GM21717 (cell line): Measurements from ENCODE around the gene CECR2.
"Not testable (repeated sequence)": the region's sequence is repeated elsewhere in the genome, so short reads cannot be mapped to it uniquely, and the experiment has no call there.

Experiments
- ATAC-seq: cut with Tn5 transposase; IDR thresholded peaks from one replicate; pipeline ENCODE4 v1.9.1; 2021; ENCODE audit warnings: mild to moderate bottlenecking, moderate library complexity; ENCODE audit not compliant: unreplicated experiment

The CECR2 gene

DNA sequence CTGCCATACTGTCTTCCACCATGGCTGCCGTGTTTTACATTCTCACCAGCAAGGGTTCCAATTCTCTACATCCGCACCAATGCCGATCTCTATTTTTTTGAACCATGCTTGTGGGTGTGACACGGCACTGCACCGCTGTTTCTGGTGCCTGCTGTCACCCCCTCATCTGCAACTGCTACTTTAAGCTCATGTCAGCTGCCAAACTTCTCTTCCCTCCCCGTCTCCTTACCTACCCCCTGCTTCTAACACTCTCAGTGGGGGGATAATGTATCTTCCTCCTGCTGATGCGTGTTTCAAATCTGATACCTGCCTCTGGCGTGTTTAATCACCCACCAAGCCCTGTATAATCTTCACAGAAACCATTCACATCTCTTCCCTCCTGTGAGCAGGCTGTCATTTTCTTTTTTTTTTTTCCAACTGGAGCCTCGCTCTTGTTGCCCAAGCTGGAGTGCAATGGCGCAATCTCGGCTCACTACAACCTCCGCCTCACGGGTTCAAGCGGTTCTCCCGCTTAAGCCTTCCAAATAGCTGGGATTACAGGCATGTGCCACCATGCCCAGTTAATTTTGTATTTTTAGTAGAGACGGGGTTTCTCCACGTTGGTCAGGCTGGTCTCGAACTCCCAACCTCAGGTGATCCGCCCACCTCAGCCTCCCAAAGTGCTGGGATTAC is 196.9 kb downstream of the CECR2 start:
- ATAC-seq: not testable (repeated sequence)

DNA sequence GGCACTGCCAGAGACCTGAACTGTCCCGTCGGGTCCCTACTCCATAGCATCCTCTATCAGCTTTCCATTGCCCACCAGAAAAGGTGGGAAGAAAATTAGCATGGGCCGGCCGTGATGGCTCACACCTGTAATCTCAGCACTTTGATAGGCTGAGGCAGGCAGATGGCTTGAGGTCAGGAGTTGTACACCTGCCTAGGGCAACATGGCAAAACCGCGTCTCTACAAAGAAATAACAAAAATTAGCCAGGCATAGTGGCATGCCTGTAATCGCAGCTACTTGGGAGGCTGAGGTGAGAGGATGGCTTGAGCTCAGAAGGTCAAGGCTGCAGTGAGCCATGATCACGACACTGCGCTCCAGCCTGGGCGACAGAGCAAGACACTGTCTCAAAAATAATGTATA is 197.5 kb downstream of the CECR2 start:
- no peak for ATAC-seq

DNA sequence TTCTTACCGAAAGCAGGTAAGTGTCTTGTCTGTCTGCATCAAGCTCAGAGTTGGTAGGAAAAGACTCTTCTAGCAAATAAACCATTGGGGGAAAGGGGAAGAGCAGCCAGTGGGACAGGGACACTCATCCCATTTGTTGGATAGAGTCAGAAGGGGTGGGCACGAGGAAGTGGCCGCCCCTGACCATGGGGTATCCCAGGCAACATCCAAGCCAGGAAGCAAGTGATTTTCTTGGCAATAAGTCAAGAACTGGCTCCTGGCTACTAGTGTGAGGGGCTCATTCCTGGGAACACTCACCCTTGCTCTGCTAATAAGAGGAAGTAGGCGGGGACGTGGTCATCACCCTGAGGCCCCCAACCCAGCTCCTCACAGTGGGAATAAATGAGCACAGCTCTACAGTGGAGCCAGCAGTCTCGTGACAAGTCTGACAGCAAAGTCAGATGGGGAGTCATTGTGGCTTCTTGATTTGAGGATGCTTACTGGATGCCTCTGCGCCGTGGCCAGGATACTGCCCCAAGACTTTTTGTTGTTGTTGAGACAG is 200.8 kb downstream of the CECR2 start:
- ATAC-seq: no peak

DNA sequence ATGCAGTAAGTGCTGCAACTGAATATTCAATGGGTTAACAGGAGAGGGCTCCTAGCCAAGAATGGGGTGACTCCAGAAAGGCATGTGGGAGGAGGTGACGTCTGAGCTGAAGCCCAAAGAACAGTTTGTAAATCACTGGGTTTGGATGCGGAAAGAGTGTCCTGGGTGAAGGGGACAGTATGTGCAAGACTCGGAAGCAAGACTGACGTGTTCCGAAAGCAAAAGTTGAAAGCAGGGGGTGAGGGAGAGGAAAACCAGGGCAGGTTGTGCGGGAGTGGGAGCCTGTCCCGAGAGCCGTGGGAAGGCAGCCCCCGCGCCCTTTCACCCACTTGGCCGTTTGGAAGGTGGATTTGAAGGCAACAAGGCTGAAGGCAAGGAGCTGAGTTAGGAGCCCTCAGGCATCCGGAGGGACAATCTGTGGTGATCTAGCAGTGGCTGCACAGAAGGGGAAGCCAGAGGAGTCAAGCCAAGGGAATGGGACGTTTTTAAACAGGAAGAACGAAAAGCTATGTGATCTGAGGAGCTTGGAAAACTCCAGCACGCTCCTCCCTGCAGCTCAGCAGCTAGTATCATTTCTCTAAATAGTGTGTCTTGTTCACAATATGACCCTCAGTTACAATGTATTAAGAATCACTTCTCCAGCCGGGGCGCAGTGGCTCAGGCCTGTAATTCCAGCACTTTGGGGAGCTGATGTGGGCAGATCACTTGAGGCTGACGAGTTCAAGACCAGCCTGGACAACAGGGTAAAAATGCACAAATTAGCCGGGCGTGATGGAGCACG is 201.8 kb downstream of the CECR2 start:
- no peak for ATAC-seq

DNA sequence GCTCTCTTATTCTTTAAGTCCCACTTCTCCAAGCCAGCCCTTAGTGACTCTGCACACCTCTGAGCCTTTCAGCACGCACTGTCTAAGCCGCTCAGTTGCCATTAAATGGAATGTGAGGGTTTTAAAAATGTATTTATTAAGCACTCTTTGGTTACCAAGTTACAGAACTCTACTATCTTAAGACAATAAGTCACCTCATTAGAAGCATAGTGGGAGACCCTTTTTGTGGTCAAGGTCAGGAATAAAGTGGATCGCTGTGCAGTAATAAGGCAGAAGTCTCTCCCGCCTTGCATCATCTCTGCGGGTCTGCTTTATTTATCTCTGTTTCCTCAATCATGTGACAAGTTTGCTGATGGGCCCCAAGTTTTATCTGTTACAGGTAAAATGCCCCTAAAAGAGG is 205.9 kb downstream of the CECR2 start:
- no peak for ATAC-seq

DNA sequence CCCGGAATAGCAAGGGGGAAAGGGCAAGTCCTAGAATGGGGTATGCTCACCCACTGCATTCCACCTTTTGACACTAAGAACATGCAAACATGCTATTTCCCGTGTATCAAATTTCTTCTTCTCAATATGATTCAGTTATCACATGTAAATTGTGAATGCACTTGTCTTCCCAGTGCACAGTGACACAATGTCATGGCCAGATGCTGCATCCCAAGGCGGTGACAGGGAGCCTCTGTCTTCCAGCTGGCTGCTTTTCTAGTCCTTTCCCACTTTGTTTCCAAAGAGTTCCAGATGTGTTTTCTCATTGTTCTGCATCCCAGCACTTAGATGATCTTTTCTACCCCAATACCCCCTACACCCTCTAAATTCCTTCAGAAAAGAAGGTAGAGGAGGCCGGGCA is 206.4 kb downstream of the CECR2 start:
- ATAC-seq: no peak

DNA sequence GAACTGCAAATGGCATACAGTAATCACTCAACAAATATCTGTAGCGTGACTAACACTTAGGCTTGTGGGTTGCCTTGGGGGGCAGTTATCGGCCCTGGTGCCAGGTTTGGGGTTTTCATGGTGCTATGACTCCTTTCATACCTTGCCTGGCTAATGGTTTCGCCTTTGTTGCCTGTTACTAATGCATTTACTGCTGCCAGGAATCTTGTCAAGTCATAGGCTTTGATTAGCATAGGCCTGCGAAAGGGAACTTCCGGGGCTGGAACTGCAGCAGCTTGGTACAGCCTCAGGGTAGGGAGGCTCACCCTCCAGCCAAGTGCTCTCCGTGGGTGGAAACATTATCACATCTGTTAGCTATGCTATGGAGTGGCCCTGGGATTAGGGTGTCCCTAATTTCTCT is 207.2 kb downstream of the CECR2 start:
- ATAC-seq: no peak

DNA sequence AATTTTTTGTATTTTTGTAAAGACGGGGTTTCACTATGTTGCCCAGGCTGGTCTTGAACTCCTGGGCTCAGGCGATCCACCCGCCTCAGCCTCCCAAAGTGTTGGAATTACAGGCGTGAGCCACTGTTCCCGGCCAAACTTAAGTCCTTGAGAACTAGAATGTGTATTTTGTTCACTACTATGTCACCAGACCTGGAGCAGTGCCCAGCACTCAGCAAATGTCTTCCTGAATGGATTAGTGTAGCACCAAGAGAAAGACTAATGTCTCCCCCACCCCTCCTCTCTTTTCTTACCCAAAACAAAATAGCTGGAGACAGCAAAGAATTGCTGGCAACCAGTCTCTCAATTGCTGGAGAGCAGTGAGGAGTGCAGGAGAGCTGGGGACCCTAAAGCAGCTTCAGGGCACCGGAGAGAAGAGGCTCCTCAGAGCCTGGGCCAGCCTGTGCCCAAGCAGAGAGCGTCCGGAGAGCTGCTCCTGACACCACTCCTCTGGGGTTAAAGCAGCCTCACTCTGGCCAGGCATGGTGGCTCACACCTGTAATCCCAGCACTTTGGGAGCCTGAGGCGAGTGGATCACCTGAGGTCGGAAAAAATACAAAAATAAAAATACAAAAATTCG is 209.0 kb downstream of the CECR2 start:
- ATAC-seq: no peak

DNA sequence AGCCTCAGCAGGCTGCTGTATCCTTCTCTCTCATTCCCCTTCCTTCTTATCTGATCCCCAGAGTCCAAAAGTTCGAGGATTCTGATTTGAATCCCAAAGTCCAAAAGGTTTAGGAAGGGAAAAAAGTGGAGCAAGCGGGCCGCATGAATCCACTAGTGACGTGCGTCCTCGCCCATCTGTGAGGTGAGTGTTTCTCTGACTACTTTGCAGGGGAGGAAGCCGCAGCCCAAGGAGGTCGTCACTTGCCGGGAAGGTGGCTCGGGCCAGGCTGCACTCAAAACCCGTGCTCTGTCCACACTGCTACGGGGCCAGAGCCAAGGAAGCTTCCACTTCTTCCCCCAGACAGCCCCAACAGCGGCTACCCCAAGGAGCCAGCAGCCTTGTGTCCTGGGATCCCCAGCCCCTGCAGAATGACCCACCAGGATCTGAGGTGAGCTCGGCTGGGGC is 210.3 kb downstream of the CECR2 start:
- ATAC-seq: no peak

DNA sequence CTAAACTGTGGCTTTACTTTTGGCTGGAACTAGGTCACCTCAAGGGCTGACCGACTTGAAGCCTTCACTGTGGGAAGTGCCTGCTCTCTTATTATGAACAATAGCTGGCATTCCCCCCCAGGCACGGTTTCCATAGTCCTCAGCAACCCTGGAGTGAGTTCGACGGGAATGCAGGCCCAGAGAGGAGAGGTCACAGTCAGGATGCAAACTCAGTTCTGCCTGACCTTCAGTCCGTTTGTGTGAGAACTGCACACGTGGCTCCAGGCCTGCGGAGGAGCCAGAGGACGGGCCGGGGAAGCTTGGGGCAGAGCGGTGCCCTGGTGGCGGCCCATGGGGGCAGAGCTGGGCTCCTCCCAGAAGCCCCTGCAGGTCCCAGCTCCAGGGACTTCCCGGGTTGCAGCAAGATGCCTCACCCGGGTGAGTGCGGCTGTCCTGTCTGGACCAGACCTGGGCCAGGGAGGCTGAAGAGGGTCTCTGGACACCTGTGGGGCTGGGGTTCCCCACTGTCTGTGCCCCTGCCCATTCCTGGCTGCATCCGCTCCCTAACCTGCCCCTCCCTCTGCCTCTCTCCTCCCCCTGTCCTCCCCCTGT is 211.3 kb downstream of the CECR2 start:
- ATAC-seq: no peak

DNA sequence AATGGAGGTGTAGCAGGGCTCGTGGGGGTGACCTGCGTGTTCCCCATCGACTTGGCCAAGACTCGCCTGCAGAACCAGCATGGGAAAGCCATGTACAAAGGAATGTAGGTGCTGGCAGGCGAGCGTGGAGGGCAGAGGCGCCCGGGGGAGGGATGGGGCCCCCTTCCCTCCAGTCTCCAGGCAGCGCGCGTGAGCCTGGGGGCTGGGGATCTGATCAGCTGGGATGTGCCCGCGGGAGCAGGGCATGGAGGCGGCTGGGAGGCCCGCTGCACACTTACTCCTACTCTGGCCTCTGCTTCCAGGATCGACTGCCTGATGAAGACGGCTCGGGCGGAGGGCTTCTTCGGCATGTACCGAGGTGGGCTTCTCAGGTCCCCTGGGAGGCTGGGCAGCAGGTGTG is 211.8 kb downstream of the CECR2 start:
- ATAC-seq: no peak

DNA sequence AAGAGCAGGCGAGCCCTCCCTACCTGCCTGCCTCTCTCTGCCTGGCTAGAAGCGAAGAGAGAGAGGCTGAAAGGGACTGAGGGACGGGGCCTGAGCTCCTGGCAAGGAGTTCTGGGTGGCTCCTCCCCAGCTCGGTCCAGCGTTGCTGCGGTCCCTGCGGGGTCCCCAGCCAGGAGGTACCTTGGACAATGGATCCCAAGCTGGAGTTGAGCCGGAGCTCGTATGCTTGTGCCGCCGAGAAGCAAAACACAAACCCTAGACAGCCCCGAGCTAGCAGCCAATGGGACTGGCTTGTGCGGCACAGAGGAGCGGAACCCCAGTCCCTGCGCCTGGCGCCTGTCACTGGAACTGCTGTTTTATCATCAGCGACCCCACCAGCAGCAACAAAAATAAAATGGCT is 212.4 kb downstream of the CECR2 start:
- no peak for ATAC-seq

DNA sequence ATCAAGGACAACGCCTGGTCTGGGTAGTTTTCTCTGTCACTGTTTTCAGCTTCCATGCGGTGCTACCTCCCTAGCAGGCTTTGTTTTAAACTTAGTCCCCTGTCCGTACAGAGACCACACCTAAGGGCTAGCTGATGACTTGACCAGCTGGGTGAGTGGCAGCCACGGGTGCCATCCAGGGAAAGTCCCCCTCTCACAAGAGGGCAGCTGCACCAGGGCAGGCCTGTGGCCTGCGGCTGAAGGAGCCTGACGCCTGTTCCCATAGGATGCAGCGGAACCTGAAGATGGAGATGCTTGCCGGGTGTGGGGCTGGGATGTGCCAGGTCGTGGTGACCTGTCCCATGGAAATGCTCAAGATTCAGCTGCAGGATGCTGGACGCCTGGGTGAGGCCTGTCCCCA is 213.9 kb downstream of the CECR2 start:
- ATAC-seq: no peak

DNA sequence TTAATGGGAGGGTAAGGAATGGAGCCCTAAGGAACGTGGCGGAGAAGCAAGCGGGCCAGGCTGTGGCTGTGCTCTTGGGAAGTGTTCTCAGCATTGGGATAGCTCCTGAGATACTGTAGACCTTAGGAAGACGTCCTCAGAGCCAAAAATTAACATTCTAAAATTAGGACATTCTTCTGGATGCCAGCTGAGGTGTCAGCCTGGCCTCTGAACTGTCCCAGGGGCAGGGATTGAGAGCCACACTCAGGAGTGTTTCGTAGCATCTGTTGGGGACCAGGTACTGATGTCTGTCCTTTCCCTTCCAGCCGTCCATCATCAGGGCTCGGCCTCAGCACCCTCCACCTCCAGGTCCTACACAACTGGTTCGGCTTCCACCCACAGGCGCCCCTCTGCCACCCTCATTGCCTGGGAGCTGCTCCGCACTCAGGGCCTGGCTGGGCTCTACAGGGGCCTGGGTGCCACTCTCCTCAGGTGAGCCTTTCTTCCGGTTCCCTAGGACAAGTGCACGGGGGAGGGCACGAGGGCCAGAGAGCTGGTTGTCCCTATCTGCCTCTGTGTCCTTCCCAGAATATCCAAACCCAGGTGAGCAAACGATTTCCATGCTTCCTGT is 217.7 kb downstream of the CECR2 start:
- ATAC-seq: no peak

DNA sequence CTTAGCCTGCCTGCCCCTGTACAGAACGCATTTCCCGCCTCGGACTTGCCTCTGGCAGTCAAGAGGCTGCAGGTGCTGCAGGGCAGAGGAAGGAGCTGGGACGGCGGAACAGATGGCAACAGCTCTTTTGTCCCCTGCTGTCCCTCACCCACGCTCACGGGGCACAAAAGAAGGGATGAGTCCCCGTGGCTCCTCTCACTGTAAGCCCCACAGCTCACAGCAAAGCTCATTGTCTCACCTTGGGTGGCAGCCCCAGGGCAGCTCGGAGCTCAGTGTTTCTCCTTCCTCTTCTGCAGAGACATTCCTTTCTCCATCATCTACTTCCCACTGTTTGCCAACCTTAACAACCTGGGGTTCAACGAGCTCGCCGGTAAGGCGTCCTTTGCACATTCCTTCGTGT is 218.4 kb downstream of the CECR2 start:
- no peak for ATAC-seq

DNA sequence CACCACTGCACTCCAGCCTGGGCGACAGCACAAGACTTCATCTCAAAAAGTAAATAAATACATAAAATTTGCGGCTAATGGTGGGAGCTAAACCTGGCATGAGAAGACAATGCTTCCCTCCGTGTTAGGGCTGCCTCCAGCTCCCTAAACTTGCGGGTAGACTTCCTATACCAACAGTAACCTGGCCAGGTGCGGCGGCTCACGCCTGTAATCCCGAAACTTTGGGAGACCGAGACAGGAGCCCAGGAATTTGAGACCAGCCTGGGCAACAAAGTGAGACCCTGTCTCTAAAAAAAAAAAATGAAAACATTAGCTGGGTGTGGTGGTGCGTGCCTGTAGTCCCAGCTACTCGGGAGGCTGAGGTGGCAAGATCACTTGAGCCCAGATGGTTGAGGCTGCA is 219.3 kb downstream of the CECR2 start:
- no peak for ATAC-seq

DNA sequence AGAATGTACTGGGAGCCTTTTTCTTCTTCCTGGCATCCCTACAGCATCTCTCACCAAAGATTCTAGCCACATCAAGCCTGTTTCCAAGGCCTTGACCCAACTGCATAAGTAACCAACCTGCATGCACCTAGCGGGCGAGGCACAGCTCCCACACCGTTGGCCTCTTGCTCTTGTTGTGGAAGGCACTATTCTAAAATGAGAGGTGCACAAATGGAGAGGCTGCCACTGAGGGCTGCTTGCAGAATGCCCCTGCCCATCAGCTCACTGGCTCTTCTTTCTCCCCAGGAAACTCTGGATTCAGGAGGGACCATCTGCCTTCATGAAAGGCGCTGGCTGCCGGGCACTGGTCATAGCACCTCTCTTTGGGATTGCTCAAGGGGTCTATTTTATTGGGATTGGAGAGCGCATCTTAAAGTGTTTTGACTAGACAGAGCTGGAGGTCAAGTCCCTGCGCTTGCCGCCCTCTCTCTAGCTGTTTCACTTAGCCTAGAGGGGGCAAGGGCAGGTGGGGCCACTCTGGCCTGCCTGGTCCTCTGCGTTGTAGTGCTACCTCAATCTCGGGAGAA is 220.6 kb downstream of the CECR2 start:
- no peak for ATAC-seq

DNA sequence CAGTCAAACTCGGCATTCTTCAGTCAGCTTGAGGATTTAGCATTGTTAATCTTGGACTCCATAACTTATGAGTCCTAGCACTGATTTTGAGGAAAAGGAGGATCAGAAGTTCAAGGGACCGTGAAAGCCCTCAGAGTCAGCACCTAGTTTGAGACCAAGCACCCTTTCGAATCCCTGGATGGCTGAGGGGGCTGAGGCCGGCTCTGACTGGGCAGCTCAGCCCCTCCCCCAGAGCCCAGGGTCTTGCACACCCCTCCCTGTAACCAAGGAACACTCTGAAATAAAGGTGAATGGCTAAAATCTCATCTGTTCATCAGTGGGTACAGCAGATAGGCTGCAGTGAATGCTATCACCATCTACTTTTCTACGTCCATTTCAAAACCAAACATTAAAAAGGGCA is 221.3 kb downstream of the CECR2 start:
- no peak for ATAC-seq

DNA sequence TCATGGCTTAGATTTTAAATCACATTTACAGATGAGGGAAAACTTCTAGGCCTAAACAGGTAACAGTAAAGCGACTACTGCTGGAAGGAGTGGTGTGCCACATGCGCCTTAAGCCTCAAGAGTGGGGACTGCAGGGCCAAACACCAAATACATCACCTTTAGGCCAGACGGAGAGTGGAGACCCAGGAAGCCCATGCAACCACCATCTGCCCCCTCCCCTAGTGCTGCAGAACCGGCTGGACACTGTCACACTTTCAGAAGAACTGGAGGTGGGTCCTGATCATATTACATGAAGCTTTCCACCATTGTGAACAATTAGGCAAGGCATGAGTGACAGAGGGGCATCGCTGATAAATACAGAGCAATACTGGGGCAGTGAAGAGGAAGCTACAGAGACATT is 222.9 kb downstream of the CECR2 start:
- no peak for ATAC-seq

DNA sequence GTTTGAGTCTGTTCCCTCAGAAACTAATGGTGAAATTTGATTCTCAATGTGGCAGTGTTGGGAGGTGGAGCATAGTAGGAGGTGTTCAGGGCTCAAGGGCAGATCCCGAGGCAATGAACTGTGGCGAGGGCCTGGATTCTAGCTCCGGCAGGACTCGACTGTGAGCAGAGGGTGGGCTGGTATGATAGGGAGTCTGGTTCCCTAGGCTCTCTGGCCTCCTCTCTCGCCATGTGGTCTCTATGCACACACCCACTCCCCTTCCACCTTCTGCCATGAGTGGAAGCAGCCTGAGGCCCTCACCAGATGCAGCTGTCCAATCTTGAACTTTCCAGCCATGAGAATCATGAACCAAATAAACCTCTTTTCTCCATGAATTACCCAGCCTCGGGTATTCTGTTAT is 227.0 kb downstream of the CECR2 start:
- no peak for ATAC-seq

DNA sequence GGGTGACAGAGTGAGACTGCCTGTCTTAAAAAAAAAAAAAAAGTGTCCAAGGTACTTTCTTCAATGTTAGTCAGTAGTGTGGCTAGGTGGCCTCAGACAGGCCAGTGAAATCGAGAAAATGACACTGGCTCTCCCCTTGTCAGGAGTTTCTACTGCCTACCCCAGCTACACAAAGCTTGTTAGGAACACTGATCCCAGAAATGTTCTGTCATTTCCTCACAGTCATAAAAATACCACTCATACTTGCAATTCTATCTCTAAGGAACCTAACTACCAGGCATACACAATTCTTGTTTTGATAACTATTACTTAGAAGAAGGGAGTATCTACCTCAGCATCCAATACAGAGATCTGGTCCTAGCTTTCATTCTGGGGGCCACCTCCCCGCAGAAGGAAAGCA is 228.0 kb downstream of the CECR2 start:
- no peak for ATAC-seq
